NCI-H1105 treated with DMSO at 0.1 percent for 48 hours (cell line): ENCODE measurements around the gene SCN3B.
A peak's percentile ranks its signal among the peaks of the same experiment; 100 is the strongest.
"Not testable (repeated sequence)": the region's sequence is repeated elsewhere in the genome, so short reads cannot be mapped to it uniquely, and the experiment has no call there.

Experiments used
- DNase-seq: peaks from one replicate; lab custom pipeline; 2025; lab: John Stamatoyannopoulos, UW

Gene SCN3B

GRCh38 chr11:123654566-123655081, at the start of gene SCN3B:
TSS of gene SCN3B (minus strand) at chr11:123654624. CDS start at chr11:123653801, 823 bp downstream.
- DNase-seq: peak; percentile 96

- no peak for DNase-seq
Measured at GRCh38 chr11:123702696-123703095, 48.3 kb upstream of the SCN3B start.

GRCh38 chr11:123702139-123702538, 47.7 kb upstream of the SCN3B start:
- no peak for DNase-seq

GRCh38 chr11:123700772-123701171, 46.3 kb upstream of the SCN3B start:
- DNase-seq: no peak

- no peak for DNase-seq
Measured at GRCh38 chr11:123698546-123699127, 44.2 kb upstream of the SCN3B start.

- no peak for DNase-seq
Measured at GRCh38 chr11:123696183-123696582, 41.8 kb upstream of the SCN3B start.

GRCh38 chr11:123695231-123695630, 40.8 kb upstream of the SCN3B start:
- DNase-seq: no peak

- no peak for DNase-seq
Measured at GRCh38 chr11:123694551-123694950, 40.1 kb upstream of the SCN3B start.

- DNase-seq: no peak
Measured at GRCh38 chr11:123692961-123693360, 38.5 kb upstream of the SCN3B start.

GRCh38 chr11:123690485-123690884, 36.1 kb upstream of the SCN3B start:
- no peak for DNase-seq

- no peak for DNase-seq
Measured at GRCh38 chr11:123684601-123685000, 30.2 kb upstream of the SCN3B start.

GRCh38 chr11:123683428-123684170, 29.2 kb upstream of the SCN3B start:
- no peak for DNase-seq

GRCh38 chr11:123682696-123683410, 28.4 kb upstream of the SCN3B start:
- DNase-seq: no peak

- DNase-seq: no peak
Measured at GRCh38 chr11:123681030-123681429, 26.6 kb upstream of the SCN3B start.

GRCh38 chr11:123678246-123678645, 23.8 kb upstream of the SCN3B start:
- no peak for DNase-seq

- DNase-seq: no peak
Measured at GRCh38 chr11:123677510-123677909, 23.1 kb upstream of the SCN3B start.

- no peak for DNase-seq
Measured at GRCh38 chr11:123674297-123674696, 19.9 kb upstream of the SCN3B start.

GRCh38 chr11:123672568-123672967, 18.1 kb upstream of the SCN3B start:
- no peak for DNase-seq

GRCh38 chr11:123671534-123671933, 17.1 kb upstream of the SCN3B start:
- DNase-seq: no peak

- DNase-seq: no peak
Measured at GRCh38 chr11:123670081-123670480, 15.7 kb upstream of the SCN3B start.

- DNase-seq: no peak
Measured at GRCh38 chr11:123665306-123665705, 10.9 kb upstream of the SCN3B start.

GRCh38 chr11:123659965-123660364, 5.5 kb upstream of the SCN3B start:
- DNase-seq: not testable (repeated sequence)

- no peak for DNase-seq
Measured at GRCh38 chr11:123659311-123659710, 4.9 kb upstream of the SCN3B start.
